ENCODE measurements around the gene FCHO2.
"Not testable (repeated sequence)": the region's sequence is repeated elsewhere in the genome, so short reads cannot be mapped to it uniquely, and the experiment has no call there.

DNA sequence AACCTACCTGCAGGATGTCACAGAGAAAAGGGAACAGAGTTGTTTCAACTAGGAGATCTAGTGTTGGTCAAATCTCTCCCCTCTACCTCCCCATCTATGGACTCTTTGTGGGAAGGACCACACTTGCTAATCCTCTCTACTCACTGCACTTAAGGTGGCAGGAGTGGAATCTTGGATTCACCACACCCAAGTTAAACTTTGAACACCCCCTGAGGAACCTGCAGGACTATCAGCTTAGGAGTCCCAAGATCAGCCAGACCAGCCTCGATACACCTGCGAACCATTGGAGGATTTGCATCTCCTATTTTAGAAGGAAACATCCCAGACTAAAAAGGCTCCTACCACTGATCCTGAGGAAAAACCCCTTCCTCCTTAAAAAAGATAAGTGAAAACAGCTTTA is 23.2 kb upstream of the FCHO2 start:
- TF ChIP-seq SUZ12 (IDR thresholded peaks at IDR 0.05; ENCODE audit: extremely low read depth, insufficient read depth, insufficient read length); YY1 (IDR thresholded peaks at IDR 0.05; ENCODE audit: insufficient read depth, insufficient read length): not testable (repeated sequence)

Data from NT2/D1 (cell line).